GM23248 (cell line): ENCODE measurements around the gene ZNF277.

Source experiments
- EZH2 ChIP-seq: fragments of 200-600 bp; sonication (generic); IDR thresholded peaks from 2 replicates; pipeline ENCODE4 v1.6.1; 2018; ENCODE audit warnings: antibody characterized with exemption, mild to moderate bottlenecking; ENCODE audit not compliant: insufficient read depth, poor library complexity, severe bottlenecking
- EZH2phosphoT487 ChIP-seq: fragments of 200-600 bp; sonication (generic); IDR thresholded peaks from 2 replicates; pipeline ENCODE4 v1.6.1; 2018; ENCODE audit warnings: antibody characterized with exemption, moderate library complexity, mild to moderate bottlenecking, low read depth; ENCODE audit not compliant: insufficient read depth

DNA sequence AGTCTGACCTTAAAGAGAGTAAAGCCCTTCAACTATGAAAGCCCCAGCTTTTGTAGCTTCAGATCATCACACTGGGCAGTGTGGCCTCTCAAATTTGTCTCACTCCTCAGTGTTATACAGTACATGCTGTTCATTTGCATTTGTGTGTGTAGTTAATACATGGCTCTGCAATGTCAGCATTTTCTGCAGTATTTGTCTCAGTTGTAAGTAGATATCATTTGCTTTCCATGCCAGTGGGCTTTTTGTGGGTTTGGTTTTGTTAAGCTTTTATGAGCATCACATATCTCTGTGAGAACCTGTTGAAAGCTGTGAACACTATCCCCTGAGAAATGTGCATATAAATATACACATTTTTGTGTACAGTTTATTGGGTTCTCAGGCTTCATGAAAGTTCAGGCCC is 57.0 kb downstream of the ZNF277 start:
- TF ChIP-seq EZH2 (no peak), EZH2phosphoT487 (no peak)
